K562 (cell line): ENCODE results near the gene GNGT1. TPM values are rescaled to one million over a fixed set of nuclear protein-coding genes. Genes with fewer than 3 reads are reported as not detected.
A peak's percentile ranks its signal among the peaks of the same experiment; 100 is the strongest.

Source experiments
- ATAC-seq: fragments of 200-7000 bp; cut with Tn5 transposase; 3 replicates; pipeline ENCODE4 v1.9.1; 2020; ENCODE audit warnings: moderate library complexity
- BruUV-seq: library from RNA; stranded (reverse); fragments of 400-500 nt; replicated peaks from 2 replicates; lab custom pipeline; 2021; lab: Mats Ljungman, UMichigan
- CTCF ChIA-PET: fragments of 300-600 bp; formaldehyde crosslinking; extraction: SDS; loops from one replicate; lab custom pipeline; 2021; ENCODE audit warnings: low intra/inter-chr PET ratio; lab: Yijun Ruan, JAX
- POLR2A ChIA-PET: fragments of 300-600, 350-650 bp; sonication (Branson Sonifier 250); formaldehyde crosslinking; extraction: SDS; loops from one replicate; lab custom pipeline; 2021; ENCODE audit warnings: antibody characterized with exemption, inconsistent platforms; lab: Yijun Ruan, JAX
- DNase-seq, 4 experiments: peaks; one replicate each; pipeline versions ENCODE4 v3.0.0 to v3.0.0-alpha.2; 2011 to 2018; ENCODE audit warnings: low spot score in 3 of 4, mixed read lengths in 3 of 4; ENCODE audit errors: extremely low read depth in 1 of 4
- FAIRE-seq: peaks from 2 replicates; lab custom pipeline; 2011; peaks lifted over from hg19 to GRCh38; lab: Jason Lieb, UNC
- H2AFZ ChIP-seq: 2 replicates; pipeline ENCODE4 v1.6.0; 2011; ENCODE audit warnings: low read depth, low read length, control low read depth, inconsistent platforms
- H3K27ac ChIP-seq: fragments of 200-600 bp; 3 replicates; pipeline ENCODE4 v1.8.0; 2011; ENCODE audit warnings: low read depth, mild to moderate bottlenecking, control low read depth, inconsistent platforms, low read length, moderate library complexity, mixed read lengths; ENCODE audit errors: extremely low read depth
- H3K27me3 ChIP-seq, 2 experiments: fragments of 300-600 bp in 1 of 2; 2 replicates in 1 of 2; 3 replicates in 1 of 2; pipeline versions ENCODE4 v1.6.0 to v1.8.0; 2011; ENCODE audit warnings: inconsistent platforms in 2 of 2, low read length in 2 of 2, mild to moderate bottlenecking in 1 of 2, mixed read lengths in 1 of 2, moderate library complexity in 1 of 2; ENCODE audit not compliant: control insufficient read depth in 2 of 2, insufficient read depth in 2 of 2
- H3K36me3 ChIP-seq: fragments of 300-600 bp; 3 replicates; pipeline ENCODE4 v1.8.0; 2011; ENCODE audit warnings: mild to moderate bottlenecking, low read length, inconsistent platforms; ENCODE audit not compliant: control insufficient read depth, insufficient read depth
- H3K4me1 ChIP-seq, 2 experiments: fragments of 200-600 bp in 1 of 2; replicated peaks in 1 of 2; 2 replicates in 1 of 2; 3 replicates in 1 of 2; pipeline versions ENCODE4 v1.5.1 to v1.8.0; 2011; ENCODE audit warnings: inconsistent platforms in 2 of 2, low read length in 2 of 2, mild to moderate bottlenecking in 1 of 2, mixed read lengths in 1 of 2, moderate library complexity in 1 of 2; ENCODE audit not compliant: control insufficient read depth in 2 of 2, insufficient read depth in 2 of 2
- H3K4me2 ChIP-seq: 2 replicates; pipeline ENCODE4 v1.6.1; 2011; ENCODE audit warnings: low read length, control low read depth, inconsistent platforms, mixed read lengths; ENCODE audit not compliant: insufficient read depth
- H3K4me3 ChIP-seq: fragments of 200-600 bp; sonication (generic), shearing (Covaris generic); 2 replicates; pipeline ENCODE4 v1.5.1; 2016; ENCODE audit warnings: control low read depth, inconsistent platforms
- H3K79me2 ChIP-seq: fragments of 200-600 bp; 3 replicates; pipeline ENCODE4 v1.8.0; 2011; ENCODE audit warnings: low read length, inconsistent platforms; ENCODE audit not compliant: control insufficient read depth, insufficient read depth
- H3K9ac ChIP-seq, 2 experiments: 2 replicates each; pipeline versions ENCODE4 v1.6.0 to v1.6.1; 2011; ENCODE audit warnings: low read depth in 2 of 2, low read length in 2 of 2, control low read depth in 1 of 2, inconsistent platforms in 1 of 2, mild to moderate bottlenecking in 1 of 2, mixed read lengths in 1 of 2; ENCODE audit not compliant: insufficient read depth in 1 of 2
- H3K9me1 ChIP-seq: one replicate; pipeline ENCODE4 v1.6.0; 2011; ENCODE audit warnings: inconsistent platforms, mild to moderate bottlenecking, low read length, moderate library complexity; ENCODE audit not compliant: control insufficient read depth, insufficient read depth
- H3K9me3 ChIP-seq: replicated peaks from 2 replicates; pipeline ENCODE4 v1.5.1; 2011; ENCODE audit warnings: low read depth, low read length, inconsistent platforms; ENCODE audit not compliant: control insufficient read depth, insufficient read depth
- H4K20me1 ChIP-seq: replicated peaks from 2 replicates; pipeline ENCODE4 v1.6.1; 2011; ENCODE audit warnings: low read length, inconsistent platforms, mixed read lengths; ENCODE audit not compliant: control insufficient read depth, insufficient read depth
- BDP1 ChIP-seq: IDR thresholded peaks from 3 replicates; pipeline ENCODE4 v1.6.1; 2011; ENCODE audit not compliant: insufficient read length, insufficient read depth
- CBFB ChIP-seq: sonication (generic); formaldehyde crosslinking; IDR thresholded peaks from 2 replicates; pipeline ENCODE4 v1.4.0; 2020; ENCODE audit warnings: mild to moderate bottlenecking, missing genetic modification reagents
- MAX ChIP-seq: sonication (generic); formaldehyde crosslinking; IDR thresholded peaks from 2 replicates; pipeline ENCODE4 v1.9.0; 2022; ENCODE audit warnings: mild to moderate bottlenecking, missing genetic modification reagents
- RBBP5 ChIP-seq: fragments of 200-600 bp; sonication (generic); IDR thresholded peaks from 2 replicates; pipeline ENCODE4 v1.6.1; 2012; ENCODE audit warnings: borderline replicate concordance, mild to moderate bottlenecking, low read length, control low read depth, inconsistent platforms; ENCODE audit not compliant: insufficient read depth, poor library complexity, severe bottlenecking
- SMC3 ChIP-seq: conservative IDR thresholded peaks from 2 replicates; pipeline ENCODE4 v1.6.1; 2011; ENCODE audit warnings: low read depth, low read length, improper control_type of control experiment; ENCODE audit not compliant: insufficient read depth
- ZNF347 ChIP-seq: fragments of 450-650 bp; formaldehyde crosslinking; IDR thresholded peaks from 2 replicates; pipeline ENCODE4 v1.4.0; 2020; ENCODE audit warnings: low read depth, mild to moderate bottlenecking, moderate library complexity
- WGBS: fragments of 100-300 bp; shearing (Covaris generic); methylation state at CpG from one replicate; pipeline ENCODE4 v1.1.6; 2016; ENCODE audit warnings: low coverage, mixed read lengths; ENCODE audit not compliant: insufficient coverage; ENCODE audit errors: missing lambda C conversion rate; 5-methylcytosine and 5-hydroxymethylcytosine counted together
- in situ Hi-C: fragments of 300-500 bp; cut with MboI; formaldehyde crosslinking; loops from 4 replicates; pipeline ENCODE4 v1.15.0; 2018; ENCODE audit warnings: inconsistent platforms, mixed read lengths
- intact Hi-C: fragments of 100-400 bp; cut with micrococcal nuclease; formaldehyde crosslinking; loops from 2 replicates; pipeline ENCODE4 v1.14.2; 2022
- polyA plus RNA-seq, 8 experiments: library from polyadenylated mRNA; depleted of rRNA in 4 of 8; stranded (reverse) in 5 of 8; unstranded in 3 of 8; fragments of >200 nt; fragmentation: Nextera tagmentation in 2 of 8; fragmentation: Illumina TruSeq in 1 of 8; extraction: Ambion mirVana in 2 of 8; extraction: Trizol in 1 of 8; gene quantifications; 2 replicates each; pipeline versions ENCODE4 v1.2.1 to v1.2.3, GENCODE V29; 2011 to 2014; ENCODE audit warnings: inconsistent platforms in 1 of 8, missing spikeins in 1 of 8
- total RNA-seq, 7 experiments: library from RNA; depleted of rRNA in 6 of 7; stranded (reverse); fragments of >200 nt in 6 of 7; fragmentation: Illumina TruSeq in 2 of 7; extraction: Trizol in 2 of 7; gene quantifications; 2 replicates each; pipeline versions ENCODE4 v1.2.1 to v1.2.3, GENCODE V29; 2011 to 2021; ENCODE audit warnings: low replicate concordance in 1 of 7

GNGT1 gene
- total and polyA plus RNA-seq, 9 of the 15 experiments (the other 6 are each of a cell fraction or from before 2014, with no cell fraction given) = 0.04 to 0.83 (median 0.51) TPM; not detected in 2

- no peak overlapping the region for H3K9ac ChIP-seq
- ChIA-PET POLR2A (interaction anchor here (0.9 kb wide), 1 partner anchor 9 kb away, joined by 3 read pairs; no protein-coding TSS in a partner anchor), CTCF (no interaction called here)
- H2AFZ ChIP-seq = no peak overlapping the region
- no peak for TF ChIP-seq RBBP5
- intact Hi-C loops = no loop called here
- H3K27me3 ChIP-seq = no peaks in the 10 kb centered on the region
- DNase-seq (no peak), FAIRE-seq (peak; percentile 6), ATAC-seq (no peak)
- in situ Hi-C loops = no loop called here
- H3K27ac ChIP-seq = no peak overlapping the region
- no TSS peak for BruUV-seq
- H3K79me2 ChIP-seq = no peaks in the 10 kb centered on the region
- no peaks in the 10 kb centered on the region for H4K20me1 ChIP-seq
- H3K36me3 ChIP-seq = no peaks in the 10 kb centered on the region
- H3K4me2 ChIP-seq = no peak overlapping the region
- no peak overlapping the region for H3K4me3 ChIP-seq
- no peaks in the 10 kb centered on the region for H3K9me1 ChIP-seq
- 1% methylated on average over 4 of the region's 4 CpGs for WGBS
- H3K4me1 ChIP-seq = peaks cover 0 to 12% of the 10 kb centered on the region in 2 experiments; a peak in 2 of 5 replicates
- H3K9me3 ChIP-seq = no peaks in the 10 kb centered on the region
Observed at GRCh38 chr7:93943816-93944540, 37.6 kb downstream of the GNGT1 start.

DNA sequence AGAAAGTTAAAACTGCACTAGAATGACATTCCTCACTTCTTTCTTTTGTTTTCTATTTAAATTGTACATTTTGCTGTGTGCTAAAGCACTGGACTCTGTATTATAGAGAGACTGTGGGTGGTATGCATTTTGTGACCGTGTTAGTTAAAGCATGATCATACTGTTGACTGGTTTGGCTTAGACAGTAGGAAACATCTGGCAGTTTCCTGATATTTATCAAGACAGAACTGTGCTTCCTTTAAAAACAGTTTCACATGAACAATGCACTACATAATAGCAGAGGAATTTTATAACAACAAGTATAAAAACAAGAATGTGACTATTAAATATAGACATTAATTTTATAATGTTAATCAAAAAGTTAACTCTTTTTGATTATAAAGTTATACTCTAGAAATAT, 38.3 kb downstream of the GNGT1 start:
- intact Hi-C loops = no loop called here
- FAIRE-seq = no peak

More for the DNA sequence above, 38.3 kb downstream of the GNGT1 start:
- H3K4me2 ChIP-seq = no peak overlapping the region
- H3K9ac ChIP-seq = no peak overlapping the region
- BruUV-seq = no TSS peak
- no peak overlapping the region for H2AFZ ChIP-seq
- in situ Hi-C loops = no loop called here
- CTCF ChIA-PET = no interaction called here
- H3K27me3 ChIP-seq = no peaks in the 10 kb centered on the region
- no peaks in the 10 kb centered on the region for H4K20me1 ChIP-seq
- H3K9me3 ChIP-seq = no peaks in the 10 kb centered on the region
- no peak for ATAC-seq
- DNase-seq = no peak
- no peak overlapping the region for H3K4me3 ChIP-seq
- TF ChIP-seq MAX (CRISPR knock-in tag) (no peak), BDP1 (no peak), SMC3 (no peak), ZNF347 (no peak), CBFB (CRISPR knock-in tag) (no peak)
- no peak overlapping the region for H3K27ac ChIP-seq
- peaks cover 0 to 12% of the 10 kb centered on the region in 2 experiments; a peak in 2 of 5 replicates for H3K4me1 ChIP-seq
- H3K36me3 ChIP-seq = no peaks in the 10 kb centered on the region
- WGBS = 0% methylated on average over 1 of the region's 1 CpG
- H3K79me2 ChIP-seq = no peaks in the 10 kb centered on the region
- no peaks in the 10 kb centered on the region for H3K9me1 ChIP-seq
- POLR2A ChIA-PET = interaction anchor here (0.9 kb wide), 1 partner anchor 9 kb away, joined by 3 read pairs; no protein-coding TSS in a partner anchor
